ENCODE results near the gene PDGFA. TPM values are rescaled to one million over a fixed set of nuclear protein-coding genes. Genes with fewer than 3 reads are reported as not detected.

The PDGFA gene
- total RNA-seq, 1 experiment from 2014 or later: 23.6 TPM

- Histone ChIP-seq H3K4me1 (replicated peaks; ENCODE audit: insufficient read depth) (no peaks in the 10 kb centered on the region), H3K27ac (no peak overlapping the region), H3F3A (ENCODE audit: insufficient read depth, low read depth) (peaks cover 1% of the 10 kb centered on the region; the same call in 1 of the 2 replicates), H3K27me3 (ENCODE audit: insufficient read depth, low read depth) (no peaks in the 10 kb centered on the region), H3K9me3 (ENCODE audit: insufficient read depth, low read depth) (no peaks in the 10 kb centered on the region), H3K4me2 (no peak overlapping the region), H4K20me1 (ENCODE audit: insufficient read depth) (peaks cover 10% of the 10 kb centered on the region; the same call in 1 of the 2 replicates), H3K36me3 (ENCODE audit: low read depth) (peaks cover 11% of the 10 kb centered on the region; the same call in 1 of the 2 replicates), H3K79me2 (ENCODE audit: low read depth) (no peaks in the 10 kb centered on the region), H3K9me2 (ENCODE audit: insufficient read depth) (no peaks in the 10 kb centered on the region), H2AFZ (no peak overlapping the region), H3K4me3 (no peak overlapping the region)
- POLR2A ChIA-PET (ENCODE audit: unreplicated experiment): no interaction called here
- CTCF ChIA-PET: no interaction called here
- no peak for DNase-seq
- no peak for TF ChIP-seq CTCF (conservative IDR thresholded peaks at IDR 0.05)
- no peak for TF ChIP-seq EZH2 (IDR thresholded peaks at IDR 0.05; ENCODE audit: low read depth)
- intact Hi-C loops (cut with micrococcal nuclease; ENCODE audit: unreplicated experiment): no loop called here
- no TSS peak for BruUV-seq (replicated peaks)
Observed at GRCh38 chr7:503575-504111, 16.0 kb downstream of the PDGFA start.

- CTCF ChIA-PET: no interaction called here
Observed at GRCh38 chr7:502296-502695, 17.4 kb downstream of the PDGFA start.

GRCh38 chr7:501526-501925 lies 18.1 kb downstream of the PDGFA start:
- Histone ChIP-seq H3K27me3 (ENCODE audit: insufficient read depth, low read depth) (no peaks in the 10 kb centered on the region), H3K9me2 (ENCODE audit: insufficient read depth) (no peaks in the 10 kb centered on the region), H3K79me2 (ENCODE audit: low read depth) (no peaks in the 10 kb centered on the region), H3K27ac (no peak overlapping the region), H3K4me2 (no peak overlapping the region), H3K36me3 (ENCODE audit: low read depth) (peaks cover 11% of the 10 kb centered on the region; the same call in 1 of the 2 replicates), H4K20me1 (ENCODE audit: insufficient read depth) (peaks cover 10% of the 10 kb centered on the region; the same call in 1 of the 2 replicates), H3K4me3 (no peak overlapping the region), H2AFZ (no peak overlapping the region), H3F3A (ENCODE audit: insufficient read depth, low read depth) (no peaks in the 10 kb centered on the region; the same call in 1 of the 2 replicates), H3K9me3 (ENCODE audit: insufficient read depth, low read depth) (no peaks in the 10 kb centered on the region), H3K4me1 (replicated peaks; ENCODE audit: insufficient read depth) (no peaks in the 10 kb centered on the region)
- intact Hi-C loops (cut with micrococcal nuclease; ENCODE audit: unreplicated experiment): no loop called here
- ChIA-PET POLR2A (ENCODE audit: unreplicated experiment) (no interaction called here), CTCF (no interaction called here)
- no TSS peak for BruUV-seq (replicated peaks)
- no peak for DNase-seq
- TF ChIP-seq CTCF (conservative IDR thresholded peaks at IDR 0.05) (no peak), EZH2 (IDR thresholded peaks at IDR 0.05; ENCODE audit: low read depth) (no peak)

More at GRCh38 chr7:502296-502695, 17.4 kb downstream of the PDGFA start:
- H3K9me3 ChIP-seq (ENCODE audit: insufficient read depth, low read depth): no peaks in the 10 kb centered on the region
- H3K27ac ChIP-seq: no peak overlapping the region
- DNase-seq: no peak
- intact Hi-C loops (cut with micrococcal nuclease; ENCODE audit: unreplicated experiment): no loop called here
- H3K36me3 ChIP-seq (ENCODE audit: low read depth): peaks cover 11% of the 10 kb centered on the region; the same call in 1 of the 2 replicates
- no peaks in the 10 kb centered on the region for H3K79me2 ChIP-seq (ENCODE audit: low read depth)
- H3K9me2 ChIP-seq (ENCODE audit: insufficient read depth): no peaks in the 10 kb centered on the region
- no peaks in the 10 kb centered on the region; the same call in 1 of the 2 replicates for H3F3A ChIP-seq (ENCODE audit: insufficient read depth, low read depth)
- H3K27me3 ChIP-seq (ENCODE audit: insufficient read depth, low read depth): no peaks in the 10 kb centered on the region
- H4K20me1 ChIP-seq (ENCODE audit: insufficient read depth): peaks cover 10% of the 10 kb centered on the region; the same call in 1 of the 2 replicates
- H3K4me1 ChIP-seq (replicated peaks; ENCODE audit: insufficient read depth): no peaks in the 10 kb centered on the region
- no peak overlapping the region for H2AFZ ChIP-seq
- TF ChIP-seq CTCF (conservative IDR thresholded peaks at IDR 0.05) (no peak), EZH2 (IDR thresholded peaks at IDR 0.05; ENCODE audit: low read depth) (no peak)
- H3K4me3 ChIP-seq: no peak overlapping the region
- H3K4me2 ChIP-seq: no peak overlapping the region
- BruUV-seq (replicated peaks): no TSS peak
- POLR2A ChIA-PET (ENCODE audit: unreplicated experiment): interaction anchor here (0.6 kb wide), 1 partner anchor 119 kb away, joined by 3 read pairs; no protein-coding TSS in a partner anchor
